ENCODE data around the gene RUFY4.

RUFY4 gene

DNA sequence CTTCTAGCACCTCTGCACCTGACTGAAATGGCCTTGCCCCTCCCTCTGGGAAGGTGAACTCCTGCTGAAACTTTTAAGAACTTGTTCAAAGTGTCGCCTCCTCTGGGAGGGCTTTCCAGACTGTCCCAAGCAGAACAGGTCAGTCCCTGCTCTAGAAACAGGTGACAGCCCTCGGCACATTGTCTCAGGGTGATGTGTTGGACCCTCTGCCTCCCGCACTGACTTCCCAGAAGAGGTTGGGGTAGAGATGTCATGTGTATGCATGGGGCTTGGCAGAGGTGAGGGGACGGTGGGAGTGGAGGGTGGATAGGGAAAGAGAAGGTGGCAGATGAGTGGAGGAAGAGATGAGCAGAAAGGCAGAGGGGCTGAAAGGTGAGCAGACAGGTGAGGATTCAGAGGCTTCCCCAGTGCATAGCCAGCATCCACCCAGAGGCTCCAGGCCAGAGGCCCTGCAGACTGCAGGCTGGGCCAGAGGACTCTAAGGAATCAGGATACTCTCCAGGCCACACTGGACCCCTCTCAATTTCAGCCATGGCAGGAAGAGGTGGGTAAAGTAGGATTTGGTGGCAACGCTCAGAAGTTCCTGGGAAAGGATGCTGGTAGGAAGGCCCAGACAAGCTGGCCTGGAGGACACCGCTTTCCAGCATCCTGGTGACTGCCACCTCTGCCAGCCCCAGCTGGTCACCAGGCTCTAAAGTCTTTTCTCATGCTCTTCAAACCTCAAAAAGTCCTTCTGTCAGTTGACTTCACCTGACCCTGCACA lies 41.4 kb upstream of the RUFY4 start:
- Histone ChIP-seq H3K4me1 (ENCODE audit: low read depth, poor library complexity, severe bottlenecking) (peaks cover 4% of the 10 kb centered on the region), H3K27me3 (ENCODE audit: insufficient read depth, low read depth) (no peaks in the 10 kb centered on the region), H3K27ac (no peak overlapping the region), H3K4me3 (IDR thresholded peaks at IDR 0.05; ENCODE audit: insufficient read depth, low read depth, low read length) (no peak overlapping the region), H2AFZ (ENCODE audit: low read depth) (no peak overlapping the region), H3K4me2 (no peak overlapping the region), H3K79me2 (ENCODE audit: insufficient read depth, low read depth) (no peaks in the 10 kb centered on the region), H4K20me1 (ENCODE audit: insufficient read depth) (no peaks in the 10 kb centered on the region), H3K9ac (no peak overlapping the region), H3K36me3 (ENCODE audit: insufficient read depth) (no peaks in the 10 kb centered on the region)
- no peak for TF ChIP-seq CTCF (conservative IDR thresholded peaks at IDR 0.05; ENCODE audit: low read depth, low read length)

- Histone ChIP-seq H3K4me2 (no peak overlapping the region), H3K4me1 (ENCODE audit: low read depth, poor library complexity, severe bottlenecking) (peaks cover 4% of the 10 kb centered on the region), H3K9ac (no peak overlapping the region), H3K36me3 (ENCODE audit: insufficient read depth) (no peaks in the 10 kb centered on the region), H3K4me3 (IDR thresholded peaks at IDR 0.05; ENCODE audit: insufficient read depth, low read depth, low read length) (no peak overlapping the region), H3K79me2 (ENCODE audit: insufficient read depth, low read depth) (no peaks in the 10 kb centered on the region), H3K27me3 (ENCODE audit: insufficient read depth, low read depth) (no peaks in the 10 kb centered on the region), H2AFZ (ENCODE audit: low read depth) (no peak overlapping the region), H3K27ac (no peak overlapping the region), H4K20me1 (ENCODE audit: insufficient read depth) (no peaks in the 10 kb centered on the region)
- no peak for TF ChIP-seq CTCF (conservative IDR thresholded peaks at IDR 0.05; ENCODE audit: low read depth, low read length)
Observed at GRCh38 chr2:218028189-218028495, 40.9 kb upstream of the RUFY4 start.

GRCh38 chr2:218028562-218029348 lies 40.3 kb upstream of the RUFY4 start:
- Histone ChIP-seq H3K27me3 (ENCODE audit: insufficient read depth, low read depth) (no peaks in the 10 kb centered on the region), H4K20me1 (ENCODE audit: insufficient read depth) (no peaks in the 10 kb centered on the region), H3K4me2 (no peak overlapping the region), H3K4me1 (ENCODE audit: low read depth, poor library complexity, severe bottlenecking) (peaks cover 4% of the 10 kb centered on the region), H3K27ac (no peak overlapping the region), H3K36me3 (ENCODE audit: insufficient read depth) (no peaks in the 10 kb centered on the region), H3K79me2 (ENCODE audit: insufficient read depth, low read depth) (no peaks in the 10 kb centered on the region), H2AFZ (ENCODE audit: low read depth) (no peak overlapping the region), H3K9ac (no peak overlapping the region), H3K4me3 (IDR thresholded peaks at IDR 0.05; ENCODE audit: insufficient read depth, low read depth, low read length) (no peak overlapping the region)
- no peak for TF ChIP-seq CTCF (conservative IDR thresholded peaks at IDR 0.05; ENCODE audit: low read depth, low read length)

GRCh38 chr2:218029366-218030360 lies 39.4 kb upstream of the RUFY4 start:
- peaks cover 8% of the 10 kb centered on the region for H3K4me1 ChIP-seq (ENCODE audit: low read depth, poor library complexity, severe bottlenecking)

More at GRCh38 chr2:218029366-218030360, 39.4 kb upstream of the RUFY4 start:
- H3K36me3 ChIP-seq (ENCODE audit: insufficient read depth): no peaks in the 10 kb centered on the region
- TF ChIP-seq CTCF (conservative IDR thresholded peaks at IDR 0.05; ENCODE audit: low read depth, low read length): no peak
- no peak overlapping the region for H3K4me2 ChIP-seq
- H3K79me2 ChIP-seq (ENCODE audit: insufficient read depth, low read depth): no peaks in the 10 kb centered on the region
- no peak overlapping the region for H3K9ac ChIP-seq
- H3K27me3 ChIP-seq (ENCODE audit: insufficient read depth, low read depth): no peaks in the 10 kb centered on the region
- H3K27ac ChIP-seq: no peak overlapping the region
- H4K20me1 ChIP-seq (ENCODE audit: insufficient read depth): no peaks in the 10 kb centered on the region
- no peak overlapping the region for H2AFZ ChIP-seq (ENCODE audit: low read depth)
- H3K4me3 ChIP-seq (IDR thresholded peaks at IDR 0.05; ENCODE audit: insufficient read depth, low read depth, low read length): no peak overlapping the region

All from KMS-11 (cell line).